ENCODE measurements around the gene PIGZ.
"Not testable (repeated sequence)": the region's sequence is repeated elsewhere in the genome, so short reads cannot be mapped to it uniquely, and the experiment has no call there.

Gene PIGZ

GRCh38 chr3:196951371-196951770, 17.3 kb downstream of the PIGZ start:
- in situ Hi-C loops (cut with HindIII; ENCODE audit: low sequenced_read_pairs): no loop called here
- no peak overlapping the region for H3K4me3 ChIP-seq (ENCODE audit: low read depth, low read length)
- DNase-seq (ENCODE audit: low read depth, low spot score): no peak
- TF ChIP-seq CTCF (IDR thresholded peaks at IDR 0.05; ENCODE audit: low read depth, low read length): no peak

GRCh38 chr3:196949750-196950149, 18.9 kb downstream of the PIGZ start:
- no peak for TF ChIP-seq CTCF (IDR thresholded peaks at IDR 0.05; ENCODE audit: low read depth, low read length)
- in situ Hi-C loops (cut with HindIII; ENCODE audit: low sequenced_read_pairs): no loop called here

GRCh38 chr3:196949285-196949619, 19.4 kb downstream of the PIGZ start:
- DNase-seq (ENCODE audit: low read depth, low spot score): no peak
- H3K4me3 ChIP-seq (ENCODE audit: low read depth, low read length): no peak overlapping the region
- no peak for TF ChIP-seq CTCF (IDR thresholded peaks at IDR 0.05; ENCODE audit: low read depth, low read length)
- in situ Hi-C loops (cut with HindIII; ENCODE audit: low sequenced_read_pairs): no loop called here

More at GRCh38 chr3:196949750-196950149, 18.9 kb downstream of the PIGZ start:
- no peak overlapping the region for H3K4me3 ChIP-seq (ENCODE audit: low read depth, low read length)
- no peak for DNase-seq (ENCODE audit: low read depth, low spot score)

- no peak for DNase-seq (ENCODE audit: low read depth, low spot score)
- in situ Hi-C loops (cut with HindIII; ENCODE audit: low sequenced_read_pairs): no loop called here
- TF ChIP-seq CTCF (IDR thresholded peaks at IDR 0.05; ENCODE audit: low read depth, low read length): peak; percentile 32
- H3K4me3 ChIP-seq (ENCODE audit: low read depth, low read length): no peak overlapping the region
Observed at GRCh38 chr3:196948442-196949284, 20.0 kb downstream of the PIGZ start.

- H3K4me3 ChIP-seq (ENCODE audit: low read depth, low read length): no peak overlapping the region
- in situ Hi-C loops (cut with HindIII; ENCODE audit: low sequenced_read_pairs): no loop called here
- no peak for DNase-seq (ENCODE audit: low read depth, low spot score)
- TF ChIP-seq CTCF (IDR thresholded peaks at IDR 0.05; ENCODE audit: low read depth, low read length): no peak
Observed at GRCh38 chr3:196947860-196948441, 20.7 kb downstream of the PIGZ start.

- TF ChIP-seq CTCF (IDR thresholded peaks at IDR 0.05; ENCODE audit: low read depth, low read length): peak; percentile 33
- no peak for DNase-seq (ENCODE audit: low read depth, low spot score)
- H3K4me3 ChIP-seq (ENCODE audit: low read depth, low read length): no peak overlapping the region
- in situ Hi-C loops (cut with HindIII; ENCODE audit: low sequenced_read_pairs): no loop called here
Observed at GRCh38 chr3:196947136-196947859, 21.3 kb downstream of the PIGZ start.

GRCh38 chr3:196944037-196944790, 24.4 kb downstream of the PIGZ start:
- H3K4me3 ChIP-seq (ENCODE audit: low read depth, low read length); in situ Hi-C loops (cut with HindIII; ENCODE audit: low sequenced_read_pairs); DNase-seq (ENCODE audit: low read depth, low spot score): not testable (repeated sequence)
